Dermis blood vessel endothelial cell (primary cell): ENCODE data around the gene LAMA3. TPM values are rescaled to one million over a fixed set of nuclear protein-coding genes. Genes with fewer than 3 reads are reported as not detected.

ENCODE experiments used
- DNase-seq: peaks from one replicate; pipeline ENCODE4 v3.0.0; 2010
- total RNA-seq: library from RNA; depleted of rRNA; stranded (reverse); fragments of >200 nt; gene quantifications from 2 replicates; pipeline ENCODE4 v1.2.3, GENCODE V29; 2014

LAMA3 gene
- total RNA-seq, 1 donor from 2014 or later: 14.1 TPM

DNA sequence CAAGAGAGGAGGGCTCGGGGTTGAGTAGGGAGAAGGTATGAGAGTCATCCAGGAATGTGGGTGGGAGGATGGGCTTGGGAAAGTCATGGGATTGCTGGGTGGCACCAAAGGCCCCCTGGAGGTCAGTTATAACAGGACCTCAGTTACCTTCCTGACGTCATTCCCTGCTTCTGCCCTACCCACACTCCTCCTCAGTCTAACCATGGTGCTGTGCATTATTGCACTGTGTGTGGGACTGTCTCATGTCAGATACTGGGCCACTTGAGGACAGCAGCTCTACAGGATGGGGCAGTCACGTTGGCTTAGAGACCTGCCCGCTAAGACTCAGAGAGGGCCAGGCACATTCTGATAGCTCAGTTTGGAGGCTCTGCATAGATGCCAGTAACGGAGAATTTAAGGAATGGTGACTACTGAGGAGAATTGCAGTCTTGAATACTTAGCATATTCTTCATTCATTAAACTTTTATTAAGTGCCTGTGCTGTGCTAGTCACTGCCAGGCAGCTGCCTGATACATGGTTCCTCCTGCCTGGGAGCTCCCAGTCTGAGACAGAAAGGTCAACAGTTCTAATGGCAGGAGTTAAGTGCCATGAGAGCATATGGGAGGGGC is 90.5 kb downstream of the LAMA3 start:
- no peak for DNase-seq

DNA sequence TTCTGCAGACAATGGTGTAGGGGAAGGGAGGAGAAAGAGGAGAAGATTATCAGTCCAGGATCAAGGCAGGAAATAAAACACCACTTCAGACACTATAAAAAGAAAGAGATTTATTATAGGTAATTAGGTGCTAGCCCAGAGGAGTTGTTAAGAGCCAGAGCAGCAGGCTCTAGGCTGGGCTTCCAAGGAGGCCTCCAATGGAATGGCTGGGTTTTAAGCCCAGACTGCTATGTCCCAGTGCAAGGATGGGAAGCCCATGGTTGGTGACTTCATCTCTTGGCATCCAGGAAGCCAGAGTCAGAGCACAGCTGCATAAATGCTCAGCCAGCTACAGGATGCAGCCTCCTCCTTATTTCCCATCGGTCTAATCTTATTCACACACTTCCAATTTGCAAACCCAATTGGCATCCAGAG is 95.6 kb downstream of the LAMA3 start:
- DNase-seq: peak; percentile 94

DNA sequence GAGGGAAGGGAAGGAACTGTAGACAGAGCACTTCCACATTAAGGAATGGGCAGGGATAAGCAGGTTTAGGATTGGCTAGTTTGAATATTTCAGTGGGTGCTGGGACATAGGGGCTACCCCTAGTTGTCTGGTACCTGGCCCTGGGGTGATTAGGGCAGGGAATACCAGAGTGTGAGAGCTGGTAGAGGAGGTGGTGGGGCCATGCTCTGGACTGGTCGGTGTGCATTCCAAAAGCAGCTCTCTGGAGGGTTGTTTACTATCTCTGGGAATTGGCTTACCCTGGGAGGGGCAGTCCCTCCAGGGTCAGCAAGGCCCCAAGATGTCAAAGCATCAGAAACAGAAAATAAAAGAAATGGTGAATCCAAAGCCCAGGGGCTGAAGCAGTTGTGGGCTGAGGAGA is 103.8 kb downstream of the LAMA3 start:
- DNase-seq: no peak

DNA sequence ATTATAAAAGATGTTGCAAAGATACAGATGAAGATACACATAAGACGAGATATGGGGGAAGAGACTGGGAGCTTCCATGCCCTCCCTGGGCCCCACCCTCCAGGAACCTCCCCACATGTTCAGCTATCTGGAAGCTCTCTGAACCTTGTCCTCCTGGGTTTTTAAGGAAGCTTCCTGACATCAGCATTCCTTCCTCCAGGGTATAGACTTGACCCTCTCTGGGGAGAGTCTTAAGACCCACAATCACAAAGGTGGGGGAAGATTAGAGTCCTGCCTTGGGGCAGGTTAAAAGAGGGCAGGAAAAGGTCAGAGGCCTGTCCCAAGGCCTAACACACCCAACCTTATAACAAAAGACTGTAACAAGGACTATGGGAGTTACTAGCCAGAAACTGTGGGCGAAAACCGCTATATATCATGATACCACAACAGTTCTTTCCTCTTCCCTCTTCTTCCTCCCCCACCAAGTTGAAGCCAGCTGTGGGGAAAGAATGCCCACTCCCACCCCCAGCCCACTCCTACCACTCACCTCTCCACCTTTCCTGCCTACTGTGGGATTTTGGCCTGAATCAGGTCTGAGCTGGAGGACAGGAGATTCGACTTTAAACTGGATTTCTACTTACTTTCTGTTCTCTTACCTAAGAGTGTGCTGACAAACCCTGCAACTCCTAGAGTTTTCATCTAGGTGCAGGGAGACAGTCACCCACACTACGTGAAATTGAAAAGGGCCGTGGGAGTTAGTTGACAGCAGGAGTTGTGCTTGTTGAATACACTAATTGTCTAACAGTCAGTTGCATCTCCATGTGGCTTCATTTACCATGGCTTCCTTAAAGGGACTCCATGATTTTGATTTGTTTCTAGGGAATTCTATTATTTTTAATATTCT is 105.0 kb downstream of the LAMA3 start:
- no peak for DNase-seq

DNA sequence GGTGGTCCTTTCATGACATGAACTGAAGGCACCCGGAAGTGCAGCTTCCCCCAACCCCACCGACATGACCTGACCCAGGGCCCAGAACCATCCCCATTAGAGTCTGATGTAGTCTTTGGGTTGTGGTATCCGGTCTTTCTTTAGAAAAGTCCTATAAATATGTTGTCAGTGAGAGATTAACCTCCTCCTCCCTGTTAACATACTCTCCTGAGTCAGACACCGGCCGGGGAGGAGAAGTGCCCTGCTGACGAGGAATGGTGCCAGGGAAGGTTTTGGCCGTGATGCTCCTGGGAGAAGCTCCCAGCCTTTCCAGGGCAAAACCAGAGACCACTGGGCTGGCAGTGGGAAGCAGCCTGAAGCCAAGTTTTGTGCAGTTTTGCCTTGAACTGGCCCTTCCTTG is 109.0 kb downstream of the LAMA3 start:
- DNase-seq: peak; percentile 10

DNA sequence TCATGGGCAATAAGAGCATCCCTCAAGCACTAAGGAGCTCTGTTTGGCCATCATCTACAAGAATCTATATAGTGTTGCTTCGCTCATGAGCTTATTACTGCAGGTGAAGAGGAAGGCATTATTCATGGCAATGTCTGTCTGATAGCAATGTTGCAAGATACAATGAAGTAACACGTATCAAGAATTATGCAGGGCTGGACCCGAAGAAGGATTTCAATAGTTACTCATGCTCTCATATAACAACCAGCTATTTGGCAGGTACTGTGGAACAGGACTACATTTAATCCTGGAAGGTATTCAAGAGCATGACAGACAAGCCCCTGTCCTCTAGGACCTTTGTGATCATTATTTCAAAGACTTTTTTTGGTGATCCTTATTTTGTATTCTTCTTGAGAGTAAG is 109.6 kb downstream of the LAMA3 start:
- no peak for DNase-seq

DNA sequence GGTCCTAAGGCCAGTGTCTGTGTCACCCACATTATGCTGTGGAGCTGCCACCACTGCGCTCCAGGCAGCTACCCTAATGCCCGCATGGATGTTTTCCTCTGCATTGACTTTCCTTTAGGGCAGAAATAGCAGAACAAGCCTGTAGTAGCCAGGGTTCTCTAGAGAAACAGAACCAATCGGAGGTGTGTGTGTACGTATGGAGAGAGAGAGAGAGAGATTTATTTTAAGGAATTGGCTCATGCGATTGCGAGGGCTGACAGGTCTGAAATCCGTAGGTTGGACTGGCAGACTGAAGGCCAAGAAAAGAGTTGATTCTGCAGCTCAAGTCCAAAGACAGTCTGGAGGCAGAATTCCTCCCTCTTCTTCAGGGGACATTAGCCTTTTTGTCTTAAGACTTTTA is 110.3 kb downstream of the LAMA3 start:
- no peak for DNase-seq

DNA sequence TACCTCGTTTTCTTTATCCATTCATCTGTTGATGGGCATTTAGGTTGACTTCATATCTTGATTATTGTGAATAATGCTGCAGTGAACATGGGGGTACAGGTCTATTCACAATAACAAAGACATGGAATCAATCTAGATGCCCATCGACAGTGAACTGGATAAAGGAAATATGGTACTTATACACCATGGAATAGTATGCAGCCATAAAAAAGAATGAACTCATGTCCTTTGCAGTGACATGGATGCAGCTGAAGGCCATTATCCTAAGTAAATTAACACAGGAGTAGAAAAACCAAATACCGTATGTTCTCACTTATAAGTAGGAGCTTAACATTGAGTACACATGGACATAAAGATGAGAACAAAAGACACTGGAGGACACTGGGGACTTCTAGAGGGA is 111.6 kb downstream of the LAMA3 start:
- DNase-seq: no peak

DNA sequence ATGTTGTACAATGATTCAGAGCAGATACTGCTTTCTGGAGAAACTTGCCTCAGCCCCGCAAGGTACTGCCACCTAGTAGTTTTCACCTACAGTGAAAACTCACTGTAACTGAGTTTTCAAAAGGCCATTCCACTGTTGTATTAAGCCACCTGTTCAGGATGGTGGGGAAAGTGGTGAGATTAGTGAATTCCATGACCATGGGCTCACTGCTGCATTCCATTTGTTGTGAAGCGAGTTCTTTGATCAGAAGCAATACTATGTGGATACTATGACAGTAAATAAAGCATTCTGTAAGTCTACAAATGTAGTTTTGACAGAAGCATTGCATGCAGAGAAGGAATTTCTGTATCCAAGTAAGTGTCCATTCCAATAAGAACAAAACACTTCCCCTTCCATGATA is 113.6 kb downstream of the LAMA3 start:
- DNase-seq: no peak

DNA sequence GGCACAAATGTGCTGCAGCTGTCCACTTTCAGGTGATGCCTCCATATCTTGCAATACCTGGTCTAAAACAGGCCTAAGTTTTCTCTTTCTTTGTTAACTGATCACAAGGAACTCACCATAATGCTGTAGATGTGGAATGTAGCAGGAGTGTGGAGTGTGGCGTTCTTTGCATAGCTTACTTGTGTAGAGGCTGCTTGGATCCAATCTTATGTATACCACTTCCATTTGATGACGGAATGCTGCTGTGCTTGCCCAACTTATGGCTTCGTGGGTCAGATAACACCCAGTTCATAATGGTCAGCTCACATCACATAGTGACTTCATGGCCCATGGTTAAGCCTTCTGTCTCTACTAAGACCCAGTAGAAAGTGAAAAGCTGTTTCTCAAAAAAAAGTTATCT is 114.5 kb downstream of the LAMA3 start:
- no peak for DNase-seq

DNA sequence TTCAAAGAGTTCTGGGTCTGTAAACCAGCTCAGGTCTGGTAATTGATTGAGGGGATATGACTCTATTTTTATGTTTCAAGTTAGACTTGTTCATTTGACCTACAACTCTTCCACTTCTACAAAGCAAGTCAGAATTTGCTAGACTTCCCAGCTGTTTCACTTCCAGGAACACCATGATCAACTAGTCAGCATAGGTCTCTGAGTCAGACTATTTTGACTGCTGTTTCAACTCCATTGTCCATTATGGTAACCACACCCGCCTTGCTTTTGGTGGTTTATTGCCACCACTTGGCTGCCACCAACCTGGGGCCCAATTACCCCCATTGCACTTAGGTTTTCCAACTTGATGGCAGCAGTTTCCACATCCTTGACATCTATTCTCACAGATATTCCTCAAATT is 116.6 kb downstream of the LAMA3 start:
- DNase-seq: peak; percentile 28

DNA sequence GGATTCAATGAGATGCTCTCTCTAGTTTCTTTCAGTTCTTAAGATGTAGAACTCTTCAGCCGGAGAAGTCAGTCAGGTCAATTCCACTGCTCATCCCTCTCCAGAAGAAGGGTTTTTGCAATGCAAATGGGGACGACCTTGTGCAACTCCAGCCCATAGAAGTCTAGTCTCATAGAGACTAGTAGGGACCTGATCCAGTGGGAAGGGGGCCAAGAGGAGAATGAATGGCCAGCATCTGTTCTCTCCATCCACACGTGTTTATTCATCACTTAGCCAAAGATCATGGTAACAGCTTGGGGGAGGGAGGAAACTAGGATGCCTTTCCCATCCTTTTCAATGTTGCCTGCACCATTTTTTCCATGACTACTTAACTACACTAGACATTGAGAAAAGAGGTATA is 120.2 kb downstream of the LAMA3 start:
- no peak for DNase-seq

DNA sequence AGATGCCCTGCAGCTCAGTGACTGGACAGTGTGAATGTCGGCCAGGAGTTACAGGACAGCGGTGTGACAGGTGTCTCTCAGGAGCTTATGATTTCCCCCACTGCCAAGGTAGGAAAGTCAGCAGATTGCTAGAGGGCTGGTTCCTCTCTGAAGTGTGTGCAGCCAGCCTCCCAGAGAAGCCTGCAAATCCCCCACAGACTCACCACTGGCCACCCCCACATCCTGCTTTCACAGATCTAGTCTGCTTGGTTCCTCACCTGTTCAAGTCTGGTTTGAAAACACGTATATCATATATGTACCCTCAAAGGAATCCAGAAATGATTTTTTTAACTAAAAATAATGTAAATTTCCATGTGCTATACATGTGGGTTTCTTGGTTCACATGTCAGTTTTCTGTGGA is 121.1 kb downstream of the LAMA3 start:
- DNase-seq: no peak

DNA sequence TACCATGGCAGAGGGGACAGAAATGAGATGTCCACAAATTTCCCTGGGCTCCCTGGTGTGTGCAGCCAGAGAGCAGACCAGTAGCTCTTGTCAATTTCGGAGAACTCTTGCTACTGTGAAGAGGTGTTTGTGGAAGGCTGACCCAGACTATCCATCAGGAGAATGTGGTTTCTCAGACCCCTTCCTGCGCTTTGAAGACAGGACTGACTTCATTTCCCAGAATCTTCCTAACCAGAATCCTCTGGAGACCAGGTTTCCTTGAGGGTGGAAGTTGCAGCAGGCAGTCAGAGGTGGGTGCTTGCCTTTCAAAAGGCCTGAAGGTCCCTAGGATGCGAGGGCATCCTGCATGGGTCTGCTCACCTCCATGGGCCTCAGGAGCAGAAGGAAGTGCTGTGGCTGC is 121.9 kb downstream of the LAMA3 start:
- no peak for DNase-seq

DNA sequence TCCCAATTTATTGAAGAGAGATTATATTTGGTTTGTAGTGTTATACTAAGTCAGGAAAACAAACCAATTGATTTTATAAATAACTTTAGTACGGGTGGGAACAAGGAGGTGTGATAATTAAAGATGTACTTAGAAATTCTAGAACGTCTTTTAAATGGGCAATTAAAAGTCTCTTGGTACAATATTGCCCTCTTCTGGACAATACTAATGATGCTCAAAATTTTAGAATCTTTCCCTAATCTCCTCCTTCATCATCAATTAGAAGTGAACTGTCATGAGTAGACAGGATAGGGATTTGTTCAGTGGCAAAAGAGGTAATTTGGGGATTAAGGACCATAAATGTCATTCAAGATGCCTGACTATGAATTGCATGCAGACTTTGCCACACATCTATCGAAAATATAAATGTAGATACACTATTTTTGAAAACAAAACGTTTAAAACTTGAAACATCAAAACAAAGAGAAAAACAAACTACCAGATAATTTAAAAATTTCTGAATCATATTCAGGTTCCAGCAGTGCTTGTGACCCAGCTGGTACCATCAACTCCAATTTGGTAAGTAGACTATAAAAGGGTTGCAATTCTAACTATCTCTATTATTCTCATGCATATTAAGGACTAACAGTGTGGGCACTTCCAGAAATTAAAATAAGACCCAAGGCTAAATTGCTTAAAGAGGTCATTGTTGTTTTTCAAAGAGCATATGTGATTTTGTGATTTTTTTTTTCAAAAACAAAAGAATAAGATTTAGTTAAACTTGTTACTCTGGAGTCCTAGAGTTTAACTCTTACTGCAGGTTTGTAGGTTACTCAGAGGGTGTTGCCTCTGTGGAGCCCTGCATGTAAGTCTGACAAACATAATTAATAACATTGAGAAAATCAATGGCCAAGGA is 123.5 kb downstream of the LAMA3 start:
- peak; percentile 60 for DNase-seq

DNA sequence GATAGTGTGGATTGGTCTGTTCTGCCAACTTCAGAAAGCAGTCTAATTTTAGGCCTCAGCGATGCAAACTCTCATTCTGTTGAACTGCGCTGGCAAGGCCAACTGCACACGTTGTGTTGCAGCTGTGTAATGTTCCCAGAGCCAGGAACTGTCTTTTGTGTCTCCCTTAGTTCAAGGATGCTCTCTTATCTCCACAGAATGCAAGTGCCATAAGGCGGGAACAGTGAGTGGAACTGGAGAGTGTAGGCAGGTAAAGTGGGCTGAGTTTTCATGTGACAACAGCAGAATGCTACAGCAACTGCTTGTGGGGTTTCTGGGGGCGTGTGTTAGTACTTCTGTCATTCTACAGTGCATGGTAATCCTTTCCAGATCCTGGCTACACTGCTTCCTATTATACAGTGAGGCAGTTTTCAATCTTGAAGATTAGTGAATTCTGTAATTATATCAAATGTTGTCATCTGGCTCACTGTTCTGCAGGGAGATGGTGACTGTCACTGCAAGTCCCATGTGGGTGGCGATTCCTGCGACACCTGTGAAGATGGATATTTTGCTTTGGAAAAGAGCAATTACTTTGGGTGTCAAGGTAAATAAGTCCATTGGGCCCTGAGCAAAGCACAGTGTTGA is 125.8 kb downstream of the LAMA3 start:
- no peak for DNase-seq

DNA sequence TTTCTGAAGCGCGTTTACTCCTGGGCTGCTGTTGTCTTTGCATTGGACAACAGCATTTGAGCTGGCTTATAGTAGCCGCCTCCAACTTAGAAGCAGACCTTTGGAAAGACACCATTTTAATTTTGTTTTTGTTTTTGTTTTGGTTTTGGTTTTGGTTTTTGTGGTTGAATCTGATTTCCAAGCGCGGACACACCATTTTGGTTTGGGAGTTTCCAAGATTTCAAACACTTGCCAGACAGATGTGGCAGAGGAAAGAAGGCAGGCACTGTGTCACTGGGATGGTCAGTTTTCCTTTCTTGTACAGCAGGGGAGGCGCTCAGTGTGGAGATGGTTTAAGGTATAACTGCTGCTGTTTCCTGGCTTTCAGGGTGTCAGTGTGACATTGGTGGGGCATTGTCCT is 126.8 kb downstream of the LAMA3 start:
- no peak for DNase-seq

DNA sequence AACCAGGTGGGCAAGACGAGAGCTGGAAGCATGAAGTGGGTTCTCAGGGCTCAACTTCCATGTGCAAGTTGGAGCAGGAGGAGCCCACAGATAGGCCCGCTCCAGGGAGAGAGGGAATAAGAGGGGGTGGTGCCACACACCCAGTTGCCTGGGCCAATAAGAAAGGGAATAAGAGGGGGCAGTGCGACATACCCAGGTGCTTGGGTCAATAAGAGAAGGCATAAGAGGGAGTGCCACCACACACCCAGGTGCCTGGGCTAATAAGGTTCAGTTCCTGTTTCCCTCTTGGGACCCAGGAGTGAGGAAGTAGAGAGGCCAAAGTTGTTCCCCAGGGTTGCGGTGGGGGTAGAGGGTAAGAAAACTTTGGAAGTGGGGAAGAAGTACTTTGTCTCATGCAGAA is 127.5 kb downstream of the LAMA3 start:
- DNase-seq: no peak

DNA sequence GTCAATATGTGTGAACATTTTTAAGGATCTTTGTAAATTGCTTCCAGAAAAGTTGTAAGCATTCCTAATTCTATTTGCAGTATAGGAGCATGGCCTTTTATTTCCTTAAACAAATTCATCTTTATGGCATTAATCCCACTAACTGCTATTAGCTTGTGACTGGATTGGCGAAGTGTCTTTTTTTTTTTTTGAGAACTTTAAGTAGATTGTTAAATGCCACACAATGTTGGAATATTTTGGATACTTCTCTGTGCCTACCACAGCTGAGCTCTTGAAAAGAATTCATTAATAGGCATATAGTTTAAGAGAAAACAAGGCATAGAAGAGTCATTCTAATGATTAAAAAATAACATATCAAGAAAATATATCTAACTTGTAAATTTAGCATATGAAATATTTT is 129.7 kb downstream of the LAMA3 start:
- no peak for DNase-seq

DNA sequence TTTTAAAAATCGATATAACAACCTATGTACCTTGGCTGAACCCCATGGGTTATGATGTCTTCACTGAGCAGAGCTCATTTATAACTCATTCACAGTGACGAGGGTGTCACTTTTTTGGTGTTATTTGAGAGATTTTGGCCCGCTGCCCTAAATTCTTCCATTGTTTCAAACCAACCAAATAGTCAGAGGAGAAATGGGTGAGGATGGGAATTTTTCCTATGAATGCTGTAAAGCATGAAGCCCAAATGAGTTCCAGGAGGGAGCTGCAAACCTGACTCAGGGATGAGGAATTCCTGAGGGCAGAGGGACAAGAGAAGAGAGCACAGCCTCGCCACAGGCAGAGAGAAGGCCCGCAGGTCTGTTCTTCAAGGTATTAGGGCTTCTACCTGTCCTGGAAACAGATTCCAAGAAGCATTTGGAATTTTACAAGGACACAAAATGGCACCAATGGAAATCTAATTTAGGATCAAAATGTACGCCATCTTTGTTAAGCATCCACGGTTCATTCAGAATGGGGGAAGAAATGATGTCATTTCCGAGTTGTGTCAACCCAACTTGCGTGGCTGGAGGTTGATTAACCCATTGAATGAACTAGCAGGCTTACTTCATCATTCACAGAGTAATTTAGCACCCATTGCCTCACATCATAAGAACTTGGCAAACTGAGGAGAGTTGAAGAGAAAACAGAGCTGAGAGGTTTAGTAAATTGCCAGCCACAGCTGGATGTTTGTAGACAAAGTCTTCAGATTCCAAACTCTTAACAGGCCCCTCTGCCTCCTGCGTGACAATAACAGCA is 133.5 kb downstream of the LAMA3 start:
- peak; percentile 68 for DNase-seq

DNA sequence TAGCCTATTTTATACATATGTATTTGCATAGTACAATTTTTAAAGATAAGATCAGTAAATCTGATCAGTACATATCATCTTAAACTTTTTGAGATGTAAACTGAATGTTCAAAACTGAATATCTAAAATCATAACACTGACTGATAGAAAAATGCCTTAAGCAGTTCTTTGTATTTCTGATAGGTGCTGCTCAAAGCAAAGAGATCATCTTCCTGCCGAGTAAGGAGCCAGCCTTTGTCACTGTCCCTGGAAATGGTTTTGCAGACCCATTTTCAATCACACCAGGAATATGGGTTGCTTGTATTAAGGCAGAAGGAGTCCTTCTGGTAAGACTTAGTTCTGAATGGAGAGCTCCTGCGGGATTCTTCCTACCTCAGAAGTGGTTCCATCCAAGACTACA is 135.0 kb downstream of the LAMA3 start:
- no peak for DNase-seq

DNA sequence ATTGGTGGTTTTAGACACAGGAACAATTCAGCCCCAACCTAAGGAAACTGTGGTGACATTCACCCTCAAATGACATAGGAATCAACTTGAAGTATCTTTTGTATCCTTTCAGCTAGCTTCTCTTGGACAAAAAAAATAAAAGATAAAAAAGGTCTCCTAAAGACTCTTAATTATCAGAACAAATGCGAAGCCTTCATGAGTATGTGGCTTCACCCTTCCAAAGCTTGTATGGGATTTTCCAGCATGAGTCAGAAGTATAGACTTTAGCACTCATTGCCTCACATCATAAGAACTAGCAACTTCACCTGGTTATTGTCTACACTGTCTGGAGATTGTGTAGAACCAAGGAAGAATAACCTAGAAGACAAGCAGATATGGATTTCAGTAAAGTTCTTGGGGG is 135.4 kb downstream of the LAMA3 start:
- DNase-seq: peak; percentile 13
